GM12892 (cell line): ENCODE data around the gene CNGA1.

Source experiments
- POLR2A ChIP-seq: IDR thresholded peaks from 2 replicates; pipeline ENCODE4 v1.6.1; 2011; ENCODE audit warnings: low read depth, low read length, control low read depth
- POLR2AphosphoS5 ChIP-seq: IDR thresholded peaks from 2 replicates; pipeline ENCODE4 v1.6.1; 2011; ENCODE audit warnings: low read depth, low read length, control low read depth
- TAF1 ChIP-seq: IDR thresholded peaks from 2 replicates; pipeline ENCODE4 v1.6.1; 2011; ENCODE audit warnings: low read depth, mild to moderate bottlenecking, control low read depth, low read length, borderline replicate concordance

GRCh38 chr4:48028696-48029095 lies 12.2 kb upstream of the CNGA1 start:
- TF ChIP-seq POLR2A = no peak
- TF ChIP-seq POLR2AphosphoS5 = no peak
- no peak for TF ChIP-seq TAF1
